ENCODE results near the gene HYDIN.

HYDIN gene

DNA sequence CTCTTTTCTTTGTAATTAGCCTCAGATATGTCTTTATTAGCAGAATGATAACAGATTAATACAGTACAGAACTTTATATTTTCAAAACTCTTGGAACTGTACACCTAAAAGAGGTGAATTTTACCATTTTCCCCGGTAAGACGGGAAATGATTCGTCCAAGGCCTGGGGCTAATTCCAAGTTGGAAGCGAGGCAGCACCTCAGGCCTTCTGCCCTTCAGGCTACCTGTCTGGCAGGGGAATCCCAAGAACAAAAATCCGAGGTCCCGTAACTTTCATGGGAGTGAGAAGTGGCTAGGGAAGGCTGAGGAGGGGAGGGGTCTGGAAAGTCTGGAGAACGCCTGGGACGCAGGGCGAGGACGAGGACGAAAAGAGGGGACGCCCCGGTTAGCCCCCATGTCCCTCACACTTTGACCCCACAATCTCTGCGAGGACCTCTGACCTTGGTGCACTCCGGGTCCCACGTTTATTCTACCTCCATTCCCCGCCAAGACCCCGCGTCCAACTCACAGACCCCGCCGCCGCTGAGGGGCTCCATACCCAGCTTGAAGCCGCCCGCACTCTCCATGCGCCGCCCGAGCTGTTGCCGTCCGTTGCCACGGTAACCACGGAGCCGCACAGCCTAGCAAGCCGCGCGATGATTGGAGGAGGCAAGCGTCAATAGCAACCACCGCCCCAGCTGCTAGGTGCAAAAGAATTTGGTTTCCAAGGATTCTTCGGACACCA lies at the start of gene HYDIN:
TSS of gene HYDIN (minus strand) at position 601 of the 724 bp plus-strand sequence. CDS start 43,827 bp downstream, outside the sequence.
- peak; percentile 2 for DNase-seq

GRCh38 chr16:71276589-71277334 lies 46.2 kb upstream of the HYDIN start:
- no peak for DNase-seq

GRCh38 chr16:71273384-71273783 lies 42.9 kb upstream of the HYDIN start:
- no peak for DNase-seq

DNA sequence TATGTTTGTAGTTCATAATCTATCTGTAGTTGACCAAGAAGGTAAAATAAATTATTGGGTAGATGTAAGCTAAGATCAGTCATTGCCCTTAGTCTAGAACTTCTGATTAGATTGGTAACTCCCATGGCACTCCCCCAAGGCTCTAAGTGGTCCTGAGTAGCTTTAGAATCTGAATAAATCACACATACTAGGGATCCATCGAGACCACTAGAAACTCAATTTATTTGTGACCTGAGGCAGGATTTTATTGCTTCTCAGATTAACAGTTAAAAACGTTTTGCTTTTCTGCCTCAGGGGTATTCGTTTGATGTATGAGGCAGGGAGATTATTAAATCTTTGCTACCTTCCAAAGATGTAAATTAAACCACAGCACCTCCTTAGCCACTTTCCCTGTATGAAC lies 33.8 kb upstream of the HYDIN start:
- no peak for DNase-seq

DNA sequence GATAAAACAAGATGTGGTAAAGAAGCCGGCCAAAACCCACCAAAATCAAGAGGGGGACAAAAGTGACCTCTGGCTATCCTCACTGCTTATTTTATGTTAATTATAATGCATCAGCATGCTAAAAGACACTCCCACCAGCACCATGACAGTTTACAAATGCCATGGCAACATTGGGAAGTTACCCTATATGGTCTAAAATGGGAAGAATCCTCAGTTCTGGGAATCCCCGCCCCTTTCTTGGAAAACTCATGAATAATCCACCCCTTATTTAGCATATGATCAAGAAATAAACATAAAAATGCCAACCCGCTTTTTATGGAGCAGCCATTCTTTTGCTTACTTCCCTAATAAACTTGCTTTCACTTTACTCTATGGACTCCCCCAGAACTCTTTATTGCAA lies 33.1 kb upstream of the HYDIN start:
- no peak for DNase-seq

DNA sequence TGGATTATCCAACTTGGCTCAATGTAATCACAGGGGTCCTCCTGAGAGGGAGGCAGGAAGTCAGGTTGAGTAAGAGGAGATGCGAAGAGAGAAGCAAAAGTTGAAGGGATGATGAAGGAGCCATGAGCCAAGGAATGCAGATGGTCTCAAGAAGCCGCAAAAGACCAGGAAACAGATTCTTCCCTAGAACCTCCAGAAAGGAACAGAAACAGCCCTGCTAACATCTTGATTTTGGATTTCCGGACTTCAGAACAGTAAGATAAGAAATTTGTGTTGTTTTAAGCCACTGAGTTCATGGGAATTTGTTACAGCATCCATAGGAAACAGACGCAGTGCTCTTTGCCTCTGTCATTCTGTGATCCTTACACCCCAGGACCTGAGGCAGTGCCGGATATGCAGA lies 31.9 kb upstream of the HYDIN start:
- no peak for DNase-seq

DNA sequence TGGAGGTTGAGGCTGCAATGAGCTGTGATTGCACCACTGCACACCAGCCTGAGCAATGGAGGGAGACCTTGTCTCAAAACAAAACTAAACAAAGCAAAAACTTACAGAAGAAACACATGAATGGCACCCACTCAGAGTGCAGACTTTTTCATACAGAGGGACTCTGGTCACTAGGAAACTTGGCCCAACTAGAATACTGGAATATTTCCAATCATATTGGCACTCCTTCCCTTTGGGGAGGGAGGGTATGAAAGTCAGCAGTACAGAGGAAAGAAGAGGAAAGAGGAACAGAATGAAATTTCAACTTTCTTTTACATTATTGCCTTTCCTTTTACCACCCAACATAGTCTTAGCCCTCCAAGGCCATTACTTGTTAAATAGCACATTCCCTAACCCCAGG lies 30.5 kb upstream of the HYDIN start:
- no peak for DNase-seq

DNA sequence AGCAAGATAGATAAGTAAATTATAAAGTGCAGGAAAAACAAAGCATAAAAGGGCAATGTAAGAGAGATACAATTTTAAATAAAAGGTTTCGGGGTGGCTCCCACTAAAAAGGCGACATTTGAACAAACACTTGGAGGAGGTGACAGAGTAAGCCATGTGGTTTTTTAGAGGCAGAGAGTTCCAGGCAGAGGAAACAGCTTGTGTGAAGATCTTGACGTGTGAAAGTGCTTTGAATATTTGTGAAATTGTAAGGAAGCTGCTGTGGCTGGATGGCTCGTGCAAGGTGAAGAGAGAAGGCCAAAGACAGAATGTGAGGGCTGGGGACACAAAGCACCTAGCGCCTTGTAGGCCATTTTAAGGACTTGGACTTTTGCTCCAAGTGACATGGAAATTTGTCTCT lies 28.6 kb upstream of the HYDIN start:
- DNase-seq = no peak

DNA sequence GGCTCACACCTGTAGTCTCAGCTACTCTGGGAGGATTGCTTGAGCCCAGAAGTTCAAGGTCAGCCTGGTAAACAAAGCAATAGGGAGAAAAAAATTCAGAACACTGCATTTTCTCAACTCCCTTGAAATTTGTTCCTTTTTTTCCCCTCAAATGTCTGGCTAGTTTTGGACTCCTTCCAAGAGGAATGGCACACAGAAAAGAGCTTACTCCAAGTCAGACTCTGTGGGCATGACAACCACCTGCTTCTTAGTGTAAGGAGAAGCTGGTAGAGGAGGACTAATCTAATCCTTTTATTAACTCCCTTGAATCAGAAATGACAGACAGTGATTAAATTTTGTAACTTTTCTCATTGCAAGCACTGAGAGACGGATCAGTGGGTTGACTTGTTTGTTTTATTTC lies 27.9 kb upstream of the HYDIN start:
- DNase-seq = no peak

- no peak for DNase-seq
These were observed 27.2 kb upstream of the HYDIN start for GRCh38 chr16:71257768-71258167.

DNA sequence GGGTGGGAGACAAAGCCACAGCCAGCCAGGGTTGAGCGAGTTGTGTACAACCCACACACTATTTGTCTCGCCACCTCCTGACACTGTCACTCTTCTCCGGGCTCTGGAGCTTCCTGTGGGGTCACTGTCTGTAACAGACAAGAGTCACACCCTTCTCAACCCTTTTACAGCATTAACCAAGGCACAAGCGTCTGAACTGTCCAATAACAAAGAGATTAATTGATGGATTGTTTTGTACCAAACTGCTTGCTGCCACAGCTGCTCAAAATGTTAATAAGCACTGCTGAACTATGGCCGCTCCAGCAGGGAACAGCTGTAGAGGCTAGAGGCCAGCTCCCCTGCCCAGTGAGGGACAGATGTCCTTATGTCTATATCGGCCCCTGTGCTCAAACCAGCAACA lies 25.2 kb upstream of the HYDIN start:
- no peak for DNase-seq

- DNase-seq = no peak
These were observed 24.5 kb upstream of the HYDIN start for GRCh38 chr16:71254832-71255525.

DNA sequence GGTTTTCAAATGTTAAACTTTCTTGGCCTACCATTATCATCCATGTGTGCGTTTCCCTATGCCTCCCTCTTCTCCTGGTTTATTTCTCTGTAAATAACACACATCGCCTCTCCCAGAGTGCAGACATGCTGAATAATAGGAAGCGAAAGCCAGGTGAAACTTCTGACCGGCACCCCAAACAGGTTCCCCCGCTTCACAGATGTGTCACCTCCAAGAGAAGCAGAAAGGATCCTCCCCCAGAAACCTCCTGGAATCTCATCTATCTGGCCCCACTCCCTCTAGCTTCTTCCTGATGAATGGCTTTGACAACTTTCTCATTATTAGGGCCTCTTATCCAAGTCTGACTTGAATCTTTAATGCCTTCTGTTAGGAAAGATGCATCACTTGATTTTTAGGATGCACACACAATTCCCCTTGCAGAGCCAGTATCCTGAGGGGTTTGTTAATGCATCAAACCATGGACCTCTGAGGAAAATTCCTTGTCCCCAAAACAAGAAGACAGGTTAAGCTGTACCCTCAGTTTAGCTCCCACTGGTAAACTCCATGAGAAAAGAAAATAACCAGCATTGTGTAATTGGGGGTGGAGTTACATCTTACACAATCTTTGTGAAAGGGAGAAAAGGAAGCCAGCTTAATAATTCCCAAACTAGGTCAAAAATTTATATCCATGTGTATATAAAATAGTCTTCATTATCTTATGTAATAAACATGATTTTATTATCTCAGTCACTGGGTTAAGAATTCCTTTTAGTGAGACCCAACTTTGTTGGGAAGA lies 20.1 kb upstream of the HYDIN start:
- no peak for DNase-seq

DNA sequence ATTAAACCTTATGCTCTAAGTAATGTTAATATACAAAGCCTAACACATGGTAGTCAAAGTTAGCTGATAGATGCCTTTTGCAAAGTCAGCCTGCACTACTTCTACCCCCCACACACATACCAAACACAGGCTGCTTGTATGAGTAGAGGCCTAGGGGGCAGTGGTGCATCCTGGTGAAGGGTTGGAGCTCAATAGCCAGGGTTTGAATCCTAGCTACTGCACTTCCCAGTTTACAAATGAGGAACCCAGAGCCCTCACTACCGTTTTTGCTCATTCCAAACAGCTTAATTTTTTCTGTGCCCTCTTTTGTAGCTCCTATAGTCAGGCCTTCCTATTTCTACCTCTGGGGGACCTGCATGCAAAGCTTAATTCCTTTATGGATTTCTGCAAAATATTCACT lies 18.9 kb upstream of the HYDIN start:
- no peak for DNase-seq

DNA sequence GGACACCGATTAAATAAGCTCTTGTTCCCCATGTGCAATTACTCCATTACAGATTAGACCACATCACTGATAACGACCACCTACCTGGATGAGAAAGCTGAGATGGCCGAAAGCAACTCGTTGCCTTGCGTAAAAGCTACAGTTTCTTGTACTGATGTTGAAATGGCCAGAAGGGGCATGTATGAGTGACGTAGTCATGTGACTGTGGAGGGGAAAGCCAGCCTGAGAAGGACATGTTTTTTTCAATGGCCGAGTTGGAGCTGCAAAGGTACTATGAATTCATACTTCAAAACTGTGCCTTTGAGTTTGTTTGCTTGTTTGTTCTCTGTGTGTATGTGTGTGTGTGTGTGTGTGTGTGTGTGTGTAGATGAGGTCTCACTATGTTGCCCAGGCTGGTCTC lies 17.0 kb upstream of the HYDIN start:
- DNase-seq = no peak

- no peak for DNase-seq
These were observed 15.8 kb upstream of the HYDIN start for GRCh38 chr16:71246309-71246708.

DNA sequence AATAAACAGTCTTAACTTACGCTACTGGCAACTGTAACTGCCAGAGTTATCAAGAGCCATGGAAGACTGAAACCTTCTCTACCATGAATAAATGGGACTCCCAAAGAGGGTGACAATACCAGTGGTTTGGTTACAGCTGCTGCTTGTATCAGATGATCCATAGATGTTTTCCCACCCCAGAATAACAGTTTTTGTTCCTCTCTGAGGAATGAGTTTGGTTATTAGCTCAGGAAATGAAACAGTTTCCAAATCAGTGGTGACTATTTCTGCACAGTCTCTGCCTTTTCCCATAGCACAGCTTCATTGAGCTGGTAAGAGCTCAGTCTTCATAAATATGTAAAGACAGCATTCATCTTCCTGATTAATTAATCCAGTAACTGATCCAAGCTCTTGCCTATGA lies 14.0 kb upstream of the HYDIN start:
- DNase-seq = no peak

DNA sequence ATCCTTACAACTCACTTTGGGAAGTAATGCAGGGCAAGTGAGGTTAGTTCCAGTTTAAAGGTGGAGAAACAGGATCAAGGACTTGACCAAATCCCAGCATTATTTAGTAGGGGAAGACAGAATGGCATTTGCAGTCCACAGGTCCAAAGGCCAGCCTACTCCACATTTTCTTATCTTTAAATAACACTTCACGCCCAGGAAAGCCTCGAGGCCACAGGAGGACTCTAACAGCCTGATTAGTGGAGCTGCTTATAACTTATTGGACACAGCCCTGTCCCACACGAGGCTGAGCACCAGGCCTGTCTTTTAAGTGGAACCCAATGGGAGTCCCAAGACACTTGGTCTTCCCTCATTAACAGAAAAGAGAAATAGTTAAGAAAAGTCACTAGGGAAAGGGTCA lies 12.1 kb upstream of the HYDIN start:
- no peak for DNase-seq

- no peak for DNase-seq
These were observed 11.5 kb upstream of the HYDIN start for GRCh38 chr16:71242036-71242435.

GRCh38 chr16:71229344-71229743 lies 1.2 kb downstream of the HYDIN start:
- no peak for DNase-seq

DNA sequence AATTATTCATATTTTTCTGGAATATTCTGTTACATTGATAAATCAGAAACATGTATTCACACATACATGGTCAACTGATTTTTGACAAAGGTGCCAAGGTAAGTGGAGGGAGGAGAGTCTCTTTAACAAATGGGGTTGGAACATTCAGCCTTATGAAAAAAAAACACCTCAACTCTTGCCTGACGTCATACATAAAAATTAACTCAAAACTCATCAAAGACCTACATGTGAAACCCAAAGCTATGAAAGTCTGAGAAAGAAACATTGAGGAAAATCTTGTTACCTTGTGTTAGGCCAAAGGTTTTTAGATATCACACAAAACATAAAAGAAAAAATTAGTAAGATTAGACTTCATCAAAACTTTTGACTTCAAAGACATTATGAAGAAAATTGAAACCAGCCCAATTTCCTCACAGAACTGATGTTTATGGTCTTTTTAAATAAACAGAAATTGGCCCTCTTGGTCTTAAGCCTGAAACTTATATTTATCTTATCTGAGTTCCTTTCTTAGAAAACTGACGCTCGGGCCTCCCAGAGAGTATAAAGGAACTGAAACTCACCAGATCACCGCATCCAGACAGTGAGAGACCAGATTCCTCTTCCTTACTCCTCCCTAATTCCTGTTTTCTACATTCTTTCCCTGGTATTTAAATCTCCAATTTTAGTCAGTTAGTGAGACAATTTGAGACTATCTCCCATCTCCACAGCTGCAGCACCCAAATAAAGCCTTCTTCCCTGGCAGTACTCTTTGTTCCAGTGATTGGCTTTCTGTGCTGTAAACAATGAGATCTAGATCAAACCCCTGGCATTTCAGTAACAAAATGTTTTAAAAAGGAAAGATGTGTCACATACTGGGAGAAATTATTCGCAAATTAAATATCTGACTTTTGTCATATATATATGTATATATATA lies 4.0 kb downstream of the HYDIN start:
- no peak for DNase-seq

DNA sequence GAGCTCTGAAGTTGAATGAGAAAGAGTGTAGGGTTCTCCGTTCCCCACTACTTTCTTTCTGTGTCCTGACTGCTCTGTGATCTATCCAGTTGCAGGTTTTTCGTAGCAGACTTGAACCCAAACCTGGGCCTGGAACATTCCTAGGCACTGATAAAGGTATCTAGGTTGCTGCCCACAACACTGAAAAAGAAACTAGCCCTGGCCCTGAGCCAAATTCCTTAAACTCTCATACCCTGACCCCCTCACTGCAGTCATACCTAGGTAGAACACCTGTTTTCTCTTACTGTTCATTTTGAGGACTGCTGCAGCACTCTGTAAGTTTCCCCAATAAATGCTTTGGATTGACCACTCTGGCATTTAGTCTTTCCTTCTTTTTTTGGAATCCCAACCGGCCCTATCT lies 5.4 kb downstream of the HYDIN start:
- no peak for DNase-seq

Measured in stimulated activated CD4-positive, alpha-beta T cell treated with anti-CD3 and anti-CD28 coated beads, Interleukin-4, amount 100 ng/mL, for 1 hour (primary cell).